GM18870 (cell line): Measurements from ENCODE around the gene IL18BP.
A peak's percentile ranks its signal among the peaks of the same experiment; 100 is the strongest.

Source experiments
- ATAC-seq: cut with Tn5 transposase; IDR thresholded peaks from one replicate; pipeline ENCODE4 v1.9.1; 2021; ENCODE audit warnings: moderate library complexity; ENCODE audit not compliant: unreplicated experiment

Gene IL18BP

GRCh38 chr11:71998649-71999310 lies at the start of gene IL18BP:
Gene IL18BP (plus strand): TSS chr11:71998909. CDS start chr11:71999985, 1,076 bp downstream.
- no peak for ATAC-seq

GRCh38 chr11:71949034-71949433 lies 49.7 kb upstream of the IL18BP start:
- ATAC-seq = no peak

GRCh38 chr11:71951741-71952310 lies 46.9 kb upstream of the IL18BP start:
- no peak for ATAC-seq

GRCh38 chr11:71955898-71956456 lies 42.7 kb upstream of the IL18BP start:
- no peak for ATAC-seq

- peak; percentile 73 for ATAC-seq
Observed at GRCh38 chr11:71962428-71963038, 36.2 kb upstream of the IL18BP start.

- no peak for ATAC-seq
Observed at GRCh38 chr11:71963468-71963867, 35.2 kb upstream of the IL18BP start.

GRCh38 chr11:71964641-71965040 lies 34.1 kb upstream of the IL18BP start:
- ATAC-seq = no peak

- no peak for ATAC-seq
Observed at GRCh38 chr11:71971680-71972079, 27.0 kb upstream of the IL18BP start.

- no peak for ATAC-seq
Observed at GRCh38 chr11:71976551-71976950, 22.2 kb upstream of the IL18BP start.

- no peak for ATAC-seq
Observed at GRCh38 chr11:71977090-71977489, 21.6 kb upstream of the IL18BP start.

- ATAC-seq = no peak
Observed at GRCh38 chr11:71977743-71978418, 20.8 kb upstream of the IL18BP start.

- no peak for ATAC-seq
Observed at GRCh38 chr11:71979094-71979493, 19.6 kb upstream of the IL18BP start.

- no peak for ATAC-seq
Observed at GRCh38 chr11:71979602-71980001, 19.1 kb upstream of the IL18BP start.

GRCh38 chr11:71986131-71986530 lies 12.6 kb upstream of the IL18BP start:
- ATAC-seq = no peak

- no peak for ATAC-seq
Observed at GRCh38 chr11:71987521-71987920, 11.2 kb upstream of the IL18BP start.

GRCh38 chr11:71988050-71988449 lies 10.7 kb upstream of the IL18BP start:
- no peak for ATAC-seq

- ATAC-seq = no peak
Observed at GRCh38 chr11:71990701-71991100, 8.0 kb upstream of the IL18BP start.

- ATAC-seq = peak; percentile 55
Observed at GRCh38 chr11:71991494-71991893, 7.2 kb upstream of the IL18BP start.

GRCh38 chr11:71992136-71992730 lies 6.5 kb upstream of the IL18BP start:
- no peak for ATAC-seq

- ATAC-seq = no peak
Observed at GRCh38 chr11:71994786-71995185, 3.9 kb upstream of the IL18BP start.

GRCh38 chr11:71995726-71996291 lies 2.9 kb upstream of the IL18BP start:
- no peak for ATAC-seq
